ENCODE measurements around the gene GRB10.

Gene GRB10

DNA sequence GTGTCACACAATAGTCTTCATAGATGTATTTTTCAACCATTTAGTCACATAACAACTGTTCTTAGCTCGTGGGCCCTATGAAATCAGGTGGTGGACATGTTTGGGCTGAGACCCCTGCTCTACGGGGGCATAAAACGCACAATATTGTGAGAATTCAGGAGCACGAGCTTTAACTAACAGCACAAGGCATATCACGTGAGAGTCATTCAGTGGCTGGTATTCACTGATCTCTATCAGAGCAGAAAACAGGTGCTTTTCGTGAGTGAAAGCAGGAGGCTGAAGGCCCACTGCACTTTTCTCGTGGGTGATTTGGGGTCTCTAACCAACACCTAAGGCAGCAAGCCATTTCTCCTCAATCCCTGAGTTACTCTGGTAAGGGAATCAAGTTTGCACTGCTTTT, 42.8 kb upstream of the GRB10 start:
- peaks cover 4% of the 10 kb centered on the region for H3K27me3 Mint-ChIP-seq (ENCODE audit: low read depth)
- peaks cover 13% of the 10 kb centered on the region for H3K4me1 Mint-ChIP-seq
- H3K9me3 Mint-ChIP-seq = no peaks in the 10 kb centered on the region
- peak overlapping the region in 1 of 3 experiments; percentile 30 for H3K27ac Mint-ChIP-seq
- TF ChIP-seq CTCF (IDR thresholded peaks at IDR 0.05; ENCODE audit: unreplicated experiment in 3 of 3) = no peak
- no peaks in the 10 kb centered on the region for H3K36me3 Mint-ChIP-seq (ENCODE audit: low read depth)
- H3K4me3 Mint-ChIP-seq = no peak overlapping the region

DNA sequence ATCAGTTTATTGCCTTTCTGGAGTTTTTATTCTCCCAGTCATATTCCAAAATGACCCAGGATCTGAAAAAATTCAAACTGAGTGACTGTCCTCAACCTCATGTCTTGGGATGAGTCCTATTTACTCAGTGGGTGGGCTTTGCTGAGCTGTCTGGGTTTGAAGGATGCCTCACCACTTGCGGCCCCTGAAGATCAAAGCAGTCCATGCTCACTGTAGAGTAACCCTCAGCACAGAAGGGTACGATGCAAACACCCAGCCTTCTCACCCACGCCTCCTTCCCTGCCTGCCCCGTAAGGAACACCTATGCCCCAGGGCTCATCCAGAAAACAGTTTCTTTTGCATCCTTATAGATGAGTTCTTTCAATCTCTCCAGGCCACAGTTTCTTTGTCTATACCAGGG, 42.2 kb upstream of the GRB10 start:
- H3K9me3 Mint-ChIP-seq = no peaks in the 10 kb centered on the region
- H3K4me3 Mint-ChIP-seq = no peak overlapping the region
- no peak overlapping the region for H3K27ac Mint-ChIP-seq
- peaks cover 13% of the 10 kb centered on the region for H3K4me1 Mint-ChIP-seq
- TF ChIP-seq CTCF (IDR thresholded peaks at IDR 0.05; ENCODE audit: unreplicated experiment in 3 of 3) = no peak
- no peaks in the 10 kb centered on the region for H3K36me3 Mint-ChIP-seq (ENCODE audit: low read depth)
- H3K27me3 Mint-ChIP-seq (ENCODE audit: low read depth) = peaks cover 4% of the 10 kb centered on the region

DNA sequence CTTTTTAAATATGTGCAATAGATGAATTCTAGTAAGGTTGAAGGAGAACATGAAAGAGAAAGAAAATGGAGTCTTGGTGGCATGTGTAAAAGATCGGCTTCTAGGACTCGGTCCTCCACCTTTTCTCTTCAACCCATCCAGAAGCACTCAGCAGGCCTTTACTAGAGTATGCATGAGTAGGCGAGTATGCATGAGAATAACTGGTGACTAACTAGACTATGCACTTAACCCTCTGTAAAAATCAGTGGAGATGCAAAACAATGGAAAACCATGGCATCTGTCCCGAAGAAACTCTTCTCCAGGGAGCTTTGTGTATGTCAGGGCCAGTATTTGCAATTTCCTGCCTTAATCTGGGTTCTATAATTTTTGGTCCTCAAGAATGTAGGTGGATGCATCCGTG, 40.0 kb upstream of the GRB10 start:
- Mint-ChIP-seq H3K27ac (no peak overlapping the region), H3K4me1 (peaks cover 13% of the 10 kb centered on the region), H3K36me3 (ENCODE audit: low read depth) (no peaks in the 10 kb centered on the region), H3K4me3 (no peak overlapping the region), H3K27me3 (ENCODE audit: low read depth) (peaks cover 4% of the 10 kb centered on the region), H3K9me3 (no peaks in the 10 kb centered on the region)
- TF ChIP-seq CTCF (IDR thresholded peaks at IDR 0.05; ENCODE audit: unreplicated experiment in 3 of 3) = no peak

- Mint-ChIP-seq H3K27ac (no peak overlapping the region), H3K4me3 (no peak overlapping the region), H3K27me3 (ENCODE audit: low read depth) (peaks cover 4% of the 10 kb centered on the region), H3K4me1 (peaks cover 13% of the 10 kb centered on the region), H3K36me3 (ENCODE audit: low read depth) (no peaks in the 10 kb centered on the region), H3K9me3 (no peaks in the 10 kb centered on the region)
- TF ChIP-seq CTCF (IDR thresholded peaks at IDR 0.05; ENCODE audit: unreplicated experiment in 3 of 3) = no peak
Measured at GRCh38 chr7:50822110-50822509, 39.4 kb upstream of the GRB10 start.

GRCh38 chr7:50821457-50822008, 38.8 kb upstream of the GRB10 start:
- H3K4me1 Mint-ChIP-seq = peaks cover 13% of the 10 kb centered on the region
- no peaks in the 10 kb centered on the region for H3K36me3 Mint-ChIP-seq (ENCODE audit: low read depth)
- H3K27ac Mint-ChIP-seq = no peak overlapping the region
- peak overlapping the region in 1 of 3 experiments; percentile 25 for H3K4me3 Mint-ChIP-seq
- H3K27me3 Mint-ChIP-seq (ENCODE audit: low read depth) = peaks cover 4% of the 10 kb centered on the region
- TF ChIP-seq CTCF (IDR thresholded peaks at IDR 0.05; ENCODE audit: unreplicated experiment in 3 of 3) = no peak
- H3K9me3 Mint-ChIP-seq = no peaks in the 10 kb centered on the region

- no peaks in the 10 kb centered on the region for H3K36me3 Mint-ChIP-seq (ENCODE audit: low read depth)
- H3K27me3 Mint-ChIP-seq (ENCODE audit: low read depth) = no peaks in the 10 kb centered on the region
- no peak overlapping the region for H3K4me3 Mint-ChIP-seq
- no peak for TF ChIP-seq CTCF (IDR thresholded peaks at IDR 0.05; ENCODE audit: unreplicated experiment in 3 of 3)
- H3K9me3 Mint-ChIP-seq = no peaks in the 10 kb centered on the region
- H3K27ac Mint-ChIP-seq = no peak overlapping the region
- H3K4me1 Mint-ChIP-seq = peaks cover 13% of the 10 kb centered on the region
Measured at GRCh38 chr7:50818324-50818723, 35.6 kb upstream of the GRB10 start.

Measured in nephron (organoid).